HepG2 (cell line): ENCODE data around the gene C9orf50. TPM values are rescaled to one million over a fixed set of nuclear protein-coding genes. Genes with fewer than 3 reads are reported as not detected.
A peak's percentile ranks its signal among the peaks of the same experiment; 100 is the strongest.

ENCODE experiments used
- ADNP ChIP-seq: sonication (generic); formaldehyde crosslinking; IDR thresholded peaks from 2 replicates; pipeline ENCODE4 v1.4.0; 2020; ENCODE audit warnings: missing genetic modification reagents
- AGO2 ChIP-seq: fragments of 200-400 bp; formaldehyde crosslinking; optimal IDR thresholded peaks from 2 replicates; pipeline ENCODE3; 2017; ENCODE audit warnings: mild to moderate bottlenecking, low read depth, low read length, moderate library complexity
- AKAP8 ChIP-seq: sonication (generic); formaldehyde crosslinking; IDR thresholded peaks from 2 replicates; pipeline ENCODE4 v1.5.1; 2020; ENCODE audit warnings: mild to moderate bottlenecking, missing genetic modification reagents
- FOXO1 ChIP-seq: sonication (generic); formaldehyde crosslinking; IDR thresholded peaks from 2 replicates; pipeline ENCODE4 v1.4.0; 2020; ENCODE audit warnings: missing genetic modification reagents
- GABPB1 ChIP-seq: IDR thresholded peaks from 2 replicates; pipeline ENCODE4 v1.6.1; 2016; ENCODE audit warnings: mild to moderate bottlenecking, missing genetic modification reagents, moderate library complexity, missing compliant biosample characterization
- KDM2A ChIP-seq: sonication (generic); formaldehyde crosslinking; IDR thresholded peaks from 2 replicates; pipeline ENCODE4 v1.4.0; 2020; ENCODE audit warnings: low read depth, missing genetic modification reagents, borderline replicate concordance
- NR2F1 ChIP-seq, 2 experiments: fragments of 450-650 bp in 1 of 2; formaldehyde crosslinking in 1 of 2; IDR thresholded peaks; 2 replicates each; pipeline versions ENCODE4 v1.5.0 to v1.6.1; 2016 to 2020; ENCODE audit warnings: mild to moderate bottlenecking in 1 of 2, missing compliant biosample characterization in 1 of 2, missing genetic modification reagents in 1 of 2, moderate library complexity in 1 of 2
- POLR2G ChIP-seq: fragments of 200-400 bp; formaldehyde crosslinking; IDR thresholded peaks from 2 replicates; pipeline ENCODE4 v1.6.1; 2018; ENCODE audit warnings: mild to moderate bottlenecking, low read depth, low read length, moderate library complexity
- RARA ChIP-seq: IDR thresholded peaks from 2 replicates; pipeline ENCODE4 v1.6.1; 2016; ENCODE audit warnings: missing genetic modification reagents, missing compliant biosample characterization
- SKI ChIP-seq: fragments of 450-650 bp; IDR thresholded peaks from one replicate; pipeline ENCODE4 v1.6.1; 2018; ENCODE audit warnings: mild to moderate bottlenecking; ENCODE audit not compliant: partially characterized antibody
- TP53 ChIP-seq: sonication (generic); formaldehyde crosslinking; conservative IDR thresholded peaks from 2 replicates; pipeline ENCODE4 v1.4.0; 2020; ENCODE audit warnings: missing genetic modification reagents
- ZKSCAN1 ChIP-seq: fragments of 150-350 bp; IDR thresholded peaks from 2 replicates; pipeline ENCODE4 v1.6.1; 2014; ENCODE audit warnings: low read length
- ZMYM3 ChIP-seq: sonication (generic); formaldehyde crosslinking; IDR thresholded peaks from 2 replicates; pipeline ENCODE4 v1.5.1; 2020; ENCODE audit warnings: mild to moderate bottlenecking, missing genetic modification reagents
- ZNF138 ChIP-seq: sonication (generic); formaldehyde crosslinking; IDR thresholded peaks from 2 replicates; pipeline ENCODE4 v1.5.0; 2020; ENCODE audit warnings: mild to moderate bottlenecking, low read depth, missing genetic modification reagents
- ZNF143 ChIP-seq: sonication (generic); formaldehyde crosslinking; IDR thresholded peaks from 2 replicates; pipeline ENCODE4 v1.4.0; 2020; ENCODE audit warnings: missing genetic modification reagents
- ZNF17 ChIP-seq: sonication (generic); formaldehyde crosslinking; IDR thresholded peaks from 2 replicates; pipeline ENCODE4 v1.5.0; 2020; ENCODE audit warnings: mild to moderate bottlenecking, missing genetic modification reagents
- ZNF224 ChIP-seq: sonication (generic); formaldehyde crosslinking; IDR thresholded peaks from 2 replicates; pipeline ENCODE4 v1.5.0; 2020; ENCODE audit warnings: mild to moderate bottlenecking, missing genetic modification reagents
- polyA plus RNA-seq, 8 experiments: library from polyadenylated mRNA; depleted of rRNA in 3 of 8; stranded (reverse) in 7 of 8; unstranded in 1 of 8; fragments of >200 nt; fragmentation: Illumina TruSeq in 4 of 8; extraction: Trizol in 4 of 8; gene quantifications; 2 replicates each; pipeline versions ENCODE4 v1.2.1 to v1.2.3, GENCODE V29; 2011 to 2016; ENCODE audit warnings: low read depth in 4 of 8, missing spikeins in 1 of 8, mixed read lengths in 1 of 8; ENCODE audit not compliant: insufficient read depth in 1 of 8
- total RNA-seq, 5 experiments: library from RNA; depleted of rRNA; stranded (reverse); fragments of >200 nt; fragmentation: Illumina TruSeq; extraction: Trizol; gene quantifications; 2 replicates each; pipeline ENCODE4 v1.2.3, GENCODE V29; 2016; ENCODE audit warnings: low read depth in 1 of 5
- TF ChIP-seq, protein P1 (sequence below): sonication (generic); formaldehyde crosslinking; IDR thresholded peaks from 2 replicates; pipeline ENCODE4 v1.5.1; 2020; ENCODE audit warnings: mild to moderate bottlenecking, missing genetic modification reagents, moderate library complexity
- TF ChIP-seq, protein P2 (sequence below): sonication (generic); formaldehyde crosslinking; IDR thresholded peaks from 2 replicates; pipeline ENCODE4 v1.5.1; 2020; ENCODE audit warnings: mild to moderate bottlenecking, missing genetic modification reagents, borderline replicate concordance
- TF ChIP-seq, protein P3 (sequence below): sonication (generic); formaldehyde crosslinking; IDR thresholded peaks from 2 replicates; pipeline ENCODE4 v1.4.0; 2020; ENCODE audit warnings: missing genetic modification reagents, borderline replicate concordance

C9orf50 gene
- total and polyA plus RNA-seq, 2 of the 13 experiments (the other 11 are each of a cell fraction or from before 2014, with no cell fraction given) = not detected

DNA sequence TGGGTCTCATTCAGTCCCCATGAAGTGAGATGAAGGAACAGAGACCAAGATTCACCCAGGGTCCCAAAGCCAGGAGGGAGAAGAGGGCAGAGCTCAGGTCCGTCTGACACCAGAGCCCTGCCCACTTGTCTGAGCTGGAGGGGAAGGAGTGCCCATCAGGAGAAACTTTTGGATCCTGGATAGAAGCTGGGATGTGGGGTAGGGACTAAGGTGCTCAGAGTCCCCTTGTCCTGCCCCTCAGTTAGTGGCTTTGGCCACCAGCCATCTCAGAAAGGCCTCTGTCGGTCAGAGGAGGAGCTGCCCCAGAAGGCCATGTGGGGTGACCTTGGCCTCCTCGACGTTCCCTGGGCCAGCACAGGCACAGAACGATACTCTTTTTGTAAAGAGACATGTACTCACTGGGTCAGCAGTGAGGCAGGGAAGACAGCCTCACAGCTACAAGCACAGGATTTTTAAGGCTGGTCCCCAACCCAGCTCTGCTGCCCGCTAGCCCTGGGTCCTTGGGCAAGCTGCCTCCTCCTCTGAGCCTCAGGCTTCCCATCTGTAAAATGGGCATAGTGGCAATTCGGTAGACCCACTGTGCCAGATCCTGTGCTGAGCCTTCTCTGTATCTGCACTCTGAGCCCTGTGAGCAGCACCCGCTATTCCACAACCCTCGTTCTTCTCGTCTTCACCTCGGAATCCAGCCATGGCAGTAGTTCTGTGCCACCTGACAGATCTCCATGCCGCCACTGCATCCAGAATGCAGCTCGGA lies 49.4 kb downstream of the C9orf50 start (continued):
- TF ChIP-seq, protein P1, sequence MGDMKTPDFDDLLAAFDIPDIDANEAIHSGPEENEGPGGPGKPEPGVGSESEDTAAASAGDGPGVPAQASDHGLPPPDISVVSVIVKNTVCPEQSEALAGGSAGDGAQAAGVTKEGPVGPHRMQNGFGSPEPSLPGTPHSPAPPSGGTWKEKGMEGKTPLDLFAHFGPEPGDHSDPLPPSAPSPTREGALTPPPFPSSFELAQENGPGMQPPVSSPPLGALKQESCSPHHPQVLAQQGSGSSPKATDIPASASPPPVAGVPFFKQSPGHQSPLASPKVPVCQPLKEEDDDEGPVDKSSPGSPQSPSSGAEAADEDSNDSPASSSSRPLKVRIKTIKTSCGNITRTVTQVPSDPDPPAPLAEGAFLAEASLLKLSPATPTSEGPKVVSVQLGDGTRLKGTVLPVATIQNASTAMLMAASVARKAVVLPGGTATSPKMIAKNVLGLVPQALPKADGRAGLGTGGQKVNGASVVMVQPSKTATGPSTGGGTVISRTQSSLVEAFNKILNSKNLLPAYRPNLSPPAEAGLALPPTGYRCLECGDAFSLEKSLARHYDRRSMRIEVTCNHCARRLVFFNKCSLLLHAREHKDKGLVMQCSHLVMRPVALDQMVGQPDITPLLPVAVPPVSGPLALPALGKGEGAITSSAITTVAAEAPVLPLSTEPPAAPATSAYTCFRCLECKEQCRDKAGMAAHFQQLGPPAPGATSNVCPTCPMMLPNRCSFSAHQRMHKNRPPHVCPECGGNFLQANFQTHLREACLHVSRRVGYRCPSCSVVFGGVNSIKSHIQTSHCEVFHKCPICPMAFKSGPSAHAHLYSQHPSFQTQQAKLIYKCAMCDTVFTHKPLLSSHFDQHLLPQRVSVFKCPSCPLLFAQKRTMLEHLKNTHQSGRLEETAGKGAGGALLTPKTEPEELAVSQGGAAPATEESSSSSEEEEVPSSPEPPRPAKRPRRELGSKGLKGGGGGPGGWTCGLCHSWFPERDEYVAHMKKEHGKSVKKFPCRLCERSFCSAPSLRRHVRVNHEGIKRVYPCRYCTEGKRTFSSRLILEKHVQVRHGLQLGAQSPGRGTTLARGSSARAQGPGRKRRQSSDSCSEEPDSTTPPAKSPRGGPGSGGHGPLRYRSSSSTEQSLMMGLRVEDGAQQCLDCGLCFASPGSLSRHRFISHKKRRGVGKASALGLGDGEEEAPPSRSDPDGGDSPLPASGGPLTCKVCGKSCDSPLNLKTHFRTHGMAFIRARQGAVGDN (CRISPR knock-in tag) = peak; percentile 65
- TF ChIP-seq ZNF224 = 0 out of 2 replicates have a peak, but pooled peaks have one; percentile 31
- TF ChIP-seq GABPB1 (CRISPR knock-in tag) = 0 out of 2 replicates have a peak, but pooled peaks have one; percentile 19
- TF ChIP-seq FOXO1 = no peak
- TF ChIP-seq ZNF143 = peak; percentile 46; the same call in 1 of the 2 replicates
- TF ChIP-seq, protein P2, sequence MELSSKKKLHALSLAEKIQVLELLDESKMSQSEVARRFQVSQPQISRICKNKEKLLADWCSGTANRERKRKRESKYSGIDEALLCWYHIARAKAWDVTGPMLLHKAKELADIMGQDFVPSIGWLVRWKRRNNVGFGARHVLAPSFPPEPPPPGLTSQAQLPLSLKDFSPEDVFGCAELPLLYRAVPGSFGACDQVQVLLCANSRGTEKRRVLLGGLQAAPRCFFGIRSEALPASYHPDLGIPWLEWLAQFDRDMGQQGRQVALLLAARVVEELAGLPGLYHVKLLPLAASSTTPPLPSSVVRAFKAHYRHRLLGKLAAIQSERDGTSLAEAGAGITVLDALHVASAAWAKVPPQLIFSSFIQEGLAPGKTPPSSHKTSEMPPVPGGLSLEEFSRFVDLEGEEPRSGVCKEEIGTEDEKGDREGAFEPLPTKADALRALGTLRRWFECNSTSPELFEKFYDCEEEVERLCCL = no peak
- TF ChIP-seq AKAP8 (CRISPR knock-in tag) = 0 out of 2 replicates have a peak, but pooled peaks have one; percentile 38
- peak; percentile 98 for TF ChIP-seq ZMYM3 (CRISPR knock-in tag)
- TF ChIP-seq SKI = no peak
- 0 out of 4 replicates have a peak, but pooled peaks of 1 of the 2 experiments have one; percentile 8 for TF ChIP-seq NR2F1 (CRISPR knock-in tag; IDR thresholded peaks at IDR 0.05)
- peak; percentile 45; the same call in 1 of the 2 replicates for TF ChIP-seq RARA
- peak; percentile 21; the same call in 1 of the 2 replicates for TF ChIP-seq POLR2G
- TF ChIP-seq TP53 (CRISPR knock-in tag) = no peak
- TF ChIP-seq ADNP = peak; percentile 97
- TF ChIP-seq, protein P3, sequence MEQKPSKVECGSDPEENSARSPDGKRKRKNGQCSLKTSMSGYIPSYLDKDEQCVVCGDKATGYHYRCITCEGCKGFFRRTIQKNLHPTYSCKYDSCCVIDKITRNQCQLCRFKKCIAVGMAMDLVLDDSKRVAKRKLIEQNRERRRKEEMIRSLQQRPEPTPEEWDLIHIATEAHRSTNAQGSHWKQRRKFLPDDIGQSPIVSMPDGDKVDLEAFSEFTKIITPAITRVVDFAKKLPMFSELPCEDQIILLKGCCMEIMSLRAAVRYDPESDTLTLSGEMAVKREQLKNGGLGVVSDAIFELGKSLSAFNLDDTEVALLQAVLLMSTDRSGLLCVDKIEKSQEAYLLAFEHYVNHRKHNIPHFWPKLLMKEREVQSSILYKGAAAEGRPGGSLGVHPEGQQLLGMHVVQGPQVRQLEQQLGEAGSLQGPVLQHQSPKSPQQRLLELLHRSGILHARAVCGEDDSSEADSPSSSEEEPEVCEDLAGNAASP = peak; percentile 17; the same call in 1 of the 2 replicates
- no peak for TF ChIP-seq ZNF17 (CRISPR knock-in tag)
- peak; percentile 43 for TF ChIP-seq AGO2
- no peak for TF ChIP-seq ZNF138 (CRISPR knock-in tag)
- 0 out of 2 replicates have a peak, but pooled peaks have one; percentile 27 for TF ChIP-seq KDM2A (CRISPR knock-in tag)
- no peak for TF ChIP-seq ZKSCAN1
